Neural cell (in vitro differentiated cells): ENCODE data around the gene CXCL1. TPM values are rescaled to one million over a fixed set of nuclear protein-coding genes. Genes with fewer than 3 reads are reported as not detected.

Experiments
- H2AFZ ChIP-seq: fragments of 200-600, 300-800 bp; sonication (generic), shearing (Covaris generic); 2 replicates; pipeline ENCODE4 v1.6.0; 2014; ENCODE audit warnings: low read depth, mild to moderate bottlenecking, antibody characterized with exemption, low read length, moderate library complexity
- H3F3A ChIP-seq: fragments of 200-600 bp; shearing (Covaris generic); 2 replicates; pipeline ENCODE4 v1.6.1; 2016; ENCODE audit warnings: mild to moderate bottlenecking, moderate library complexity, mixed read lengths, antibody characterized with exemption, low read length; ENCODE audit not compliant: insufficient read depth, poor library complexity, severe bottlenecking
- H3K27ac ChIP-seq: fragments of 200-600, 300-800 bp; sonication (generic), shearing (Covaris generic); 2 replicates; pipeline ENCODE4 v1.5.1; 2014; ENCODE audit warnings: mild to moderate bottlenecking, low read length, moderate library complexity
- H3K27me3 ChIP-seq: fragments of 300-800, 200-600 bp; sonication (generic), shearing (Covaris generic); 2 replicates; pipeline ENCODE4 v1.6.0; 2014; ENCODE audit warnings: mild to moderate bottlenecking, low read depth, low read length, moderate library complexity; ENCODE audit not compliant: insufficient read depth
- H3K36me3 ChIP-seq: fragments of 300-800, 200-600 bp; sonication (generic), shearing (Covaris generic); 2 replicates; pipeline ENCODE4 v1.5.1; 2014; ENCODE audit warnings: mild to moderate bottlenecking, antibody characterized with exemption, low read length, moderate library complexity; ENCODE audit not compliant: insufficient read depth
- H3K4me2 ChIP-seq: fragments of 300-800, 200-600 bp; sonication (generic), shearing (Covaris generic); 2 replicates; pipeline ENCODE4 v1.6.0; 2014; ENCODE audit warnings: mild to moderate bottlenecking, low read length
- H3K4me3 ChIP-seq: fragments of 300-800, 200-600 bp; sonication (generic), shearing (Covaris generic); 2 replicates; pipeline ENCODE4 v1.5.1; 2014; ENCODE audit warnings: mild to moderate bottlenecking, low read length, moderate library complexity
- H3K79me2 ChIP-seq: fragments of 200-600 bp; shearing (Covaris generic); replicated peaks from 2 replicates; pipeline ENCODE4 v1.6.0; 2014; ENCODE audit warnings: mild to moderate bottlenecking, low read length, moderate library complexity; ENCODE audit not compliant: insufficient read depth
- H3K9ac ChIP-seq: fragments of 300-800, 200-600 bp; sonication (generic), shearing (Covaris generic); 2 replicates; pipeline ENCODE4 v1.6.1; 2016; ENCODE audit warnings: mild to moderate bottlenecking, low read length, mixed read lengths
- H3K9me2 ChIP-seq: fragments of 200-600 bp; shearing (Covaris generic); 2 replicates; pipeline ENCODE4 v1.6.1; 2016; ENCODE audit warnings: mild to moderate bottlenecking, low read length, mixed read lengths; ENCODE audit not compliant: insufficient read depth
- H3K9me3 ChIP-seq: fragments of 200-600, 300-800 bp; sonication (generic), shearing (Covaris generic); 2 replicates; pipeline ENCODE4 v1.6.1; 2016; ENCODE audit warnings: mild to moderate bottlenecking, mixed run types, low read length, moderate library complexity, mixed read lengths
- H4K20me1 ChIP-seq: fragments of 200-600 bp; shearing (Covaris generic); 2 replicates; pipeline ENCODE4 v1.6.1; 2016; ENCODE audit warnings: mild to moderate bottlenecking, mixed run types; ENCODE audit not compliant: insufficient read depth
- EP300 ChIP-seq: fragments of 450-650 bp; conservative IDR thresholded peaks from 2 replicates; pipeline ENCODE4 v1.6.1; 2014; ENCODE audit warnings: antibody characterized with exemption, mild to moderate bottlenecking, moderate library complexity; ENCODE audit not compliant: poor library complexity, severe bottlenecking
- EZH2 ChIP-seq: fragments of 200-600, 300-800 bp; shearing (Covaris generic), sonication (generic); IDR thresholded peaks from 2 replicates; pipeline ENCODE4 v1.6.1; 2014; ENCODE audit warnings: antibody characterized with exemption, low read length, borderline replicate concordance, mild to moderate bottlenecking; ENCODE audit not compliant: insufficient read depth, poor library complexity, severe bottlenecking
- MXI1 ChIP-seq: fragments of 450-650 bp; conservative IDR thresholded peaks from 2 replicates; pipeline ENCODE4 v1.6.1; 2014; ENCODE audit warnings: antibody characterized with exemption, mild to moderate bottlenecking; ENCODE audit not compliant: poor library complexity, severe bottlenecking
- POLR2AphosphoS5 ChIP-seq: IDR thresholded peaks from 2 replicates; pipeline ENCODE4 v1.6.1; 2012
- RAD21 ChIP-seq: fragments of 450-650 bp; conservative IDR thresholded peaks from 2 replicates; pipeline ENCODE4 v1.6.1; 2014; ENCODE audit warnings: antibody characterized with exemption, mild to moderate bottlenecking, moderate library complexity
- SMC3 ChIP-seq: fragments of 450-650 bp; conservative IDR thresholded peaks from 2 replicates; pipeline ENCODE4 v1.6.1; 2014; ENCODE audit warnings: antibody characterized with exemption, mild to moderate bottlenecking, moderate library complexity; ENCODE audit not compliant: poor library complexity
- TAF1 ChIP-seq: IDR thresholded peaks from 2 replicates; pipeline ENCODE4 v1.6.1; 2012; ENCODE audit warnings: low read depth
- polyA plus RNA-seq: library from polyadenylated mRNA; depleted of rRNA; stranded (reverse); fragments of >200 nt; gene quantifications from 2 replicates; pipeline ENCODE4 v1.2.3, GENCODE V29; 2014
- TF ChIP-seq, protein P1 (sequence below): fragments of 450-650 bp; IDR thresholded peaks from 2 replicates; pipeline ENCODE4 v1.5.1; 2014; ENCODE audit warnings: antibody characterized with exemption, mild to moderate bottlenecking, moderate library complexity; ENCODE audit not compliant: poor library complexity, severe bottlenecking
- TF ChIP-seq, protein P2 (sequence below): IDR thresholded peaks from 2 replicates; pipeline ENCODE4 v1.6.1; 2012; ENCODE audit warnings: borderline replicate concordance

Gene CXCL1
- polyA plus RNA-seq, 1 donor from 2014 or later = not detected

DNA sequence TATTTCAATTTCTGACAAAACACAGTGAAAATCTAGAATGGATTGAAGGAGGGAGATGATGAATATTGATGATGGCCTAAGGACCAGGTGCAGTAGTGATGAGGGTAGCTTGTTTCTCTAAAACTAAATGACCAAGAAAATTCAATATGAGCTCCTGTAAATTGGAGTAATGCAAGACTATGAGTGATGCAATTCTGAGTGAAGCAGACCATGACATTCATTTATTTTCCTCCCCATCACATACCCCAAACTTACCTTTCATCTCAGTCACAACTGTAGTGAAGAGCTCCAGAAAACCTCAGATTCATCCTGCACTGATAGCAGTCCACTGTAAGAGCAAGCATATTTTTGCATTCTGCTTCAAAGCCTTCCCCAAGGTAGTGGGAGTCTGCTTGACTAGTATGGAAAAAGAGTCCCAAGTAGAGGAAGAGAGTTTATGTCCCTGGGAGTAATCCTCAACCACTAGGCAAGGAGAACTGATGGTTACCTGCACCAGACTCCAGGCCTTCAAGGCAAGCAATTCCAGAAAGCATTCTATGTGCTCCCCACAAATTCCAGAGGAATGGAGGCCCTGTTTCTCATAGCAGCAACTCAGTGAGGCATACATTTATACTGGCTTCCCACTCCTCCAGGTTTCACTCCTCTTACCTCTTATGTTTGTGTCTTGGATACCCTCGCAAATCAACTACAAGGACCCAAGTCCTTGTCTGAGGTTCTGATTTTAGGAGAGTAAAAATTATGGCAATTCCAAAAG is 47.2 kb downstream of the CXCL1 start:
- Histone ChIP-seq H3K27ac (no peak overlapping the region), H3K27me3 (no peaks in the 10 kb centered on the region), H3K4me3 (no peak overlapping the region), H3K36me3 (no peaks in the 10 kb centered on the region), H3K9me3 (no peaks in the 10 kb centered on the region), H3K79me2 (no peaks in the 10 kb centered on the region), H3F3A (no peaks in the 10 kb centered on the region), H3K9me2 (no peaks in the 10 kb centered on the region), H4K20me1 (no peaks in the 10 kb centered on the region), H3K4me2 (no peak overlapping the region), H2AFZ (no peak overlapping the region), H3K9ac (no peak overlapping the region)
- TF ChIP-seq EP300 (no peak), SMC3 (no peak), TAF1 (no peak), MXI1 (no peak), POLR2AphosphoS5 (no peak)

DNA sequence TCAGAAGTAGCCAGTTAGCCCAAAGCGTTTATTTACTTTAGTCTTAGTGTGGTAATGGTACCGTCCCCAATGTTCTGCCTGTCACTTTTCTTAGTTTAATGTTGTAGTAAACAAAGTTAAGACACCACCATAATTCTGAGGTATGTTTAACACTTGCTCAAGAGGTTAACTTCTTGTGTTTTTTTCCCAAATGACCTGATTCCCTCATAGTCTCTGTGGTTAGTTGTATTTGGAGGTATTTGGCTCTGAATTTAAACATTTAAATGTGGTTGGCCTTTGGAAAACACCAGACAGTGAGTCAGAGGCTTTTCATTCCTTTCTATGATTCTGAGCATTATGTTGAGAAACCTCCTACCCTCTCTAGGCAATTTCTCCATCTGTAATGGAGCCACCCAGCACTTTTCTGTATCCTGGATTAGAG is 47.9 kb downstream of the CXCL1 start:
- Histone ChIP-seq H3K9me3 (no peaks in the 10 kb centered on the region), H3K9me2 (no peaks in the 10 kb centered on the region), H3K9ac (no peak overlapping the region), H3K4me3 (no peak overlapping the region), H3K36me3 (no peaks in the 10 kb centered on the region), H3K4me2 (no peak overlapping the region), H3K27me3 (no peaks in the 10 kb centered on the region), H3K27ac (no peak overlapping the region), H3K79me2 (no peaks in the 10 kb centered on the region), H3F3A (no peaks in the 10 kb centered on the region), H4K20me1 (no peaks in the 10 kb centered on the region), H2AFZ (no peak overlapping the region)
- TF ChIP-seq, protein P1, sequence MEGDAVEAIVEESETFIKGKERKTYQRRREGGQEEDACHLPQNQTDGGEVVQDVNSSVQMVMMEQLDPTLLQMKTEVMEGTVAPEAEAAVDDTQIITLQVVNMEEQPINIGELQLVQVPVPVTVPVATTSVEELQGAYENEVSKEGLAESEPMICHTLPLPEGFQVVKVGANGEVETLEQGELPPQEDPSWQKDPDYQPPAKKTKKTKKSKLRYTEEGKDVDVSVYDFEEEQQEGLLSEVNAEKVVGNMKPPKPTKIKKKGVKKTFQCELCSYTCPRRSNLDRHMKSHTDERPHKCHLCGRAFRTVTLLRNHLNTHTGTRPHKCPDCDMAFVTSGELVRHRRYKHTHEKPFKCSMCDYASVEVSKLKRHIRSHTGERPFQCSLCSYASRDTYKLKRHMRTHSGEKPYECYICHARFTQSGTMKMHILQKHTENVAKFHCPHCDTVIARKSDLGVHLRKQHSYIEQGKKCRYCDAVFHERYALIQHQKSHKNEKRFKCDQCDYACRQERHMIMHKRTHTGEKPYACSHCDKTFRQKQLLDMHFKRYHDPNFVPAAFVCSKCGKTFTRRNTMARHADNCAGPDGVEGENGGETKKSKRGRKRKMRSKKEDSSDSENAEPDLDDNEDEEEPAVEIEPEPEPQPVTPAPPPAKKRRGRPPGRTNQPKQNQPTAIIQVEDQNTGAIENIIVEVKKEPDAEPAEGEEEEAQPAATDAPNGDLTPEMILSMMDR = no peak

DNA sequence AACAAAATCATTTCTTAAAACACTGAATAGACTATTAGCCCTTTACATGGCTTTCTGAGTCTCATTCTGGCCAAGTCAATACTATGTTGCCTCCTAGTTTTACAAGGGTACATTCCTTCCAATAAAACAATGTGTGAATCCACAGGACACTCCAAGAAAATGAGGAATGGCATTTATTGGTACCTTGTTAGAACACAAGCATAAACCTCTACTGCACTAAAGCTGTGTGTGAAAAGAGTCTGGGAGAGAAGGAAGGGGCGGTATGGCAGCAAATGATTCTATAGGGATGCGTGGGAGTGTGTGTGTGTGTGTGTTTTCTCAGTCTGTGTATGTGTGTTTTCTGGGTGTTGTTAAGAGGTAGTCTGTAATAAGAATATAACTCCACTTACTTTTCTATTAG is 48.9 kb downstream of the CXCL1 start:
- Histone ChIP-seq H3K4me3 (no peak overlapping the region), H3K36me3 (no peaks in the 10 kb centered on the region), H3F3A (no peaks in the 10 kb centered on the region)

More for the DNA sequence above, 48.9 kb downstream of the CXCL1 start:
- no peak for TF ChIP-seq EP300
- TF ChIP-seq, protein P1 = no peak
- TF ChIP-seq RAD21 = no peak
- no peak for TF ChIP-seq POLR2AphosphoS5
- TF ChIP-seq MXI1 = no peak
- no peak for TF ChIP-seq EZH2
- TF ChIP-seq, protein P2, sequence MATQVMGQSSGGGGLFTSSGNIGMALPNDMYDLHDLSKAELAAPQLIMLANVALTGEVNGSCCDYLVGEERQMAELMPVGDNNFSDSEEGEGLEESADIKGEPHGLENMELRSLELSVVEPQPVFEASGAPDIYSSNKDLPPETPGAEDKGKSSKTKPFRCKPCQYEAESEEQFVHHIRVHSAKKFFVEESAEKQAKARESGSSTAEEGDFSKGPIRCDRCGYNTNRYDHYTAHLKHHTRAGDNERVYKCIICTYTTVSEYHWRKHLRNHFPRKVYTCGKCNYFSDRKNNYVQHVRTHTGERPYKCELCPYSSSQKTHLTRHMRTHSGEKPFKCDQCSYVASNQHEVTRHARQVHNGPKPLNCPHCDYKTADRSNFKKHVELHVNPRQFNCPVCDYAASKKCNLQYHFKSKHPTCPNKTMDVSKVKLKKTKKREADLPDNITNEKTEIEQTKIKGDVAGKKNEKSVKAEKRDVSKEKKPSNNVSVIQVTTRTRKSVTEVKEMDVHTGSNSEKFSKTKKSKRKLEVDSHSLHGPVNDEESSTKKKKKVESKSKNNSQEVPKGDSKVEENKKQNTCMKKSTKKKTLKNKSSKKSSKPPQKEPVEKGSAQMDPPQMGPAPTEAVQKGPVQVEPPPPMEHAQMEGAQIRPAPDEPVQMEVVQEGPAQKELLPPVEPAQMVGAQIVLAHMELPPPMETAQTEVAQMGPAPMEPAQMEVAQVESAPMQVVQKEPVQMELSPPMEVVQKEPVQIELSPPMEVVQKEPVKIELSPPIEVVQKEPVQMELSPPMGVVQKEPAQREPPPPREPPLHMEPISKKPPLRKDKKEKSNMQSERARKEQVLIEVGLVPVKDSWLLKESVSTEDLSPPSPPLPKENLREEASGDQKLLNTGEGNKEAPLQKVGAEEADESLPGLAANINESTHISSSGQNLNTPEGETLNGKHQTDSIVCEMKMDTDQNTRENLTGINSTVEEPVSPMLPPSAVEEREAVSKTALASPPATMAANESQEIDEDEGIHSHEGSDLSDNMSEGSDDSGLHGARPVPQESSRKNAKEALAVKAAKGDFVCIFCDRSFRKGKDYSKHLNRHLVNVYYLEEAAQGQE = no peak
- TF ChIP-seq SMC3 = no peak
- TF ChIP-seq TAF1 = no peak
- H4K20me1 ChIP-seq = no peaks in the 10 kb centered on the region
- H2AFZ ChIP-seq = no peak overlapping the region
- H3K27ac ChIP-seq = no peak overlapping the region
- no peaks in the 10 kb centered on the region for H3K9me2 ChIP-seq
- no peaks in the 10 kb centered on the region for H3K27me3 ChIP-seq
- H3K4me2 ChIP-seq = no peak overlapping the region
- no peaks in the 10 kb centered on the region for H3K9me3 ChIP-seq
- H3K79me2 ChIP-seq = no peaks in the 10 kb centered on the region
- no peak overlapping the region for H3K9ac ChIP-seq
